K562 (cell line): Measurements from ENCODE around the gene DYRK2. TPM values are rescaled to one million over a fixed set of nuclear protein-coding genes. Genes with fewer than 3 reads are reported as not detected.

Experiments
- ATAC-seq: fragments of 200-7000 bp; cut with Tn5 transposase; 3 replicates; pipeline ENCODE4 v1.9.1; 2020; ENCODE audit warnings: moderate library complexity
- Bru-seq: library from RNA; stranded (reverse); fragments of 400-500 nt; gene quantifications from one replicate; lab custom pipeline; 2021; lab: Mats Ljungman, UMichigan
- BruChase-seq, 2 experiments: library from RNA; stranded (reverse); fragments of 400-500 nt; gene quantifications; one replicate each; lab custom pipeline; 2021; lab: Mats Ljungman, UMichigan
- BruUV-seq: library from RNA; stranded (reverse); fragments of 400-500 nt; replicated peaks from 2 replicates; lab custom pipeline; 2021; lab: Mats Ljungman, UMichigan
- CTCF ChIA-PET: fragments of 300-600 bp; formaldehyde crosslinking; extraction: SDS; loops from one replicate; lab custom pipeline; 2021; ENCODE audit warnings: low intra/inter-chr PET ratio; lab: Yijun Ruan, JAX
- POLR2A ChIA-PET: fragments of 300-600, 350-650 bp; sonication (Branson Sonifier 250); formaldehyde crosslinking; extraction: SDS; loops from one replicate; lab custom pipeline; 2021; ENCODE audit warnings: antibody characterized with exemption, inconsistent platforms; lab: Yijun Ruan, JAX
- DNase-seq, 4 experiments: peaks; one replicate each; pipeline versions ENCODE4 v3.0.0 to v3.0.0-alpha.2; 2011 to 2018; ENCODE audit warnings: low spot score in 3 of 4, mixed read lengths in 3 of 4; ENCODE audit errors: extremely low read depth in 1 of 4
- FAIRE-seq: peaks from 2 replicates; lab custom pipeline; 2011; peaks lifted over from hg19 to GRCh38; lab: Jason Lieb, UNC
- H2AFZ ChIP-seq: 2 replicates; pipeline ENCODE4 v1.6.0; 2011; ENCODE audit warnings: low read depth, low read length, control low read depth, inconsistent platforms
- H3K27ac ChIP-seq: fragments of 200-600 bp; 3 replicates; pipeline ENCODE4 v1.8.0; 2011; ENCODE audit warnings: low read depth, mild to moderate bottlenecking, control low read depth, inconsistent platforms, low read length, moderate library complexity, mixed read lengths; ENCODE audit errors: extremely low read depth
- H3K27me3 ChIP-seq, 2 experiments: fragments of 300-600 bp in 1 of 2; 2 replicates in 1 of 2; 3 replicates in 1 of 2; pipeline versions ENCODE4 v1.6.0 to v1.8.0; 2011; ENCODE audit warnings: inconsistent platforms in 2 of 2, low read length in 2 of 2, mild to moderate bottlenecking in 1 of 2, mixed read lengths in 1 of 2, moderate library complexity in 1 of 2; ENCODE audit not compliant: control insufficient read depth in 2 of 2, insufficient read depth in 2 of 2
- H3K36me3 ChIP-seq: fragments of 300-600 bp; 3 replicates; pipeline ENCODE4 v1.8.0; 2011; ENCODE audit warnings: mild to moderate bottlenecking, low read length, inconsistent platforms; ENCODE audit not compliant: control insufficient read depth, insufficient read depth
- H3K4me1 ChIP-seq, 2 experiments: fragments of 200-600 bp in 1 of 2; replicated peaks in 1 of 2; 2 replicates in 1 of 2; 3 replicates in 1 of 2; pipeline versions ENCODE4 v1.5.1 to v1.8.0; 2011; ENCODE audit warnings: inconsistent platforms in 2 of 2, low read length in 2 of 2, mild to moderate bottlenecking in 1 of 2, mixed read lengths in 1 of 2, moderate library complexity in 1 of 2; ENCODE audit not compliant: control insufficient read depth in 2 of 2, insufficient read depth in 2 of 2
- H3K4me2 ChIP-seq: 2 replicates; pipeline ENCODE4 v1.6.1; 2011; ENCODE audit warnings: low read length, control low read depth, inconsistent platforms, mixed read lengths; ENCODE audit not compliant: insufficient read depth
- H3K4me3 ChIP-seq: fragments of 200-600 bp; sonication (generic), shearing (Covaris generic); 2 replicates; pipeline ENCODE4 v1.5.1; 2016; ENCODE audit warnings: control low read depth, inconsistent platforms
- H3K79me2 ChIP-seq: fragments of 200-600 bp; 3 replicates; pipeline ENCODE4 v1.8.0; 2011; ENCODE audit warnings: low read length, inconsistent platforms; ENCODE audit not compliant: control insufficient read depth, insufficient read depth
- H3K9ac ChIP-seq, 2 experiments: 2 replicates each; pipeline versions ENCODE4 v1.6.0 to v1.6.1; 2011; ENCODE audit warnings: low read depth in 2 of 2, low read length in 2 of 2, control low read depth in 1 of 2, inconsistent platforms in 1 of 2, mild to moderate bottlenecking in 1 of 2, mixed read lengths in 1 of 2; ENCODE audit not compliant: insufficient read depth in 1 of 2
- H3K9me1 ChIP-seq: one replicate; pipeline ENCODE4 v1.6.0; 2011; ENCODE audit warnings: inconsistent platforms, mild to moderate bottlenecking, low read length, moderate library complexity; ENCODE audit not compliant: control insufficient read depth, insufficient read depth
- H3K9me3 ChIP-seq: replicated peaks from 2 replicates; pipeline ENCODE4 v1.5.1; 2011; ENCODE audit warnings: low read depth, low read length, inconsistent platforms; ENCODE audit not compliant: control insufficient read depth, insufficient read depth
- H4K20me1 ChIP-seq: replicated peaks from 2 replicates; pipeline ENCODE4 v1.6.1; 2011; ENCODE audit warnings: low read length, inconsistent platforms, mixed read lengths; ENCODE audit not compliant: control insufficient read depth, insufficient read depth
- AFF1 ChIP-seq, 2 experiments: fragments of 450-650 bp; IDR thresholded peaks; 2 replicates each; pipeline ENCODE4 v1.6.1; 2018; ENCODE audit warnings: mild to moderate bottlenecking in 2 of 2, low read depth in 1 of 2; ENCODE audit not compliant: partially characterized antibody in 2 of 2
- ESRRA ChIP-seq: fragments of 450-650 bp; IDR thresholded peaks from 2 replicates; pipeline ENCODE4 v1.6.1; 2014; ENCODE audit warnings: low read depth, mild to moderate bottlenecking, moderate library complexity, borderline replicate concordance
- HNRNPLL ChIP-seq: fragments of 200-400 bp; formaldehyde crosslinking; IDR thresholded peaks from 2 replicates; pipeline ENCODE4 v1.6.1; 2017; ENCODE audit warnings: low read length, low read depth, mild to moderate bottlenecking; ENCODE audit not compliant: poor library complexity, severe bottlenecking
- PTTG1 ChIP-seq: fragments of 450-650 bp; IDR thresholded peaks from 2 replicates; pipeline ENCODE4 v1.6.1; 2016; ENCODE audit warnings: low read depth, mild to moderate bottlenecking, missing genetic modification characterization, missing compliant biosample characterization
- RFX7 ChIP-seq: fragments of 250-450 bp; sonication (Bioruptor Pico); IDR thresholded peaks from 2 replicates; pipeline ENCODE4 v1.5.1; 2021; ENCODE audit warnings: mild to moderate bottlenecking
- SIRT6 ChIP-seq: IDR thresholded peaks from one replicate; pipeline ENCODE4 v1.6.1; 2012; ENCODE audit warnings: low read depth, mild to moderate bottlenecking, control low read depth, inconsistent platforms, low read length, moderate library complexity
- SLC30A9 ChIP-seq: fragments of 250-450 bp; sonication (Bioruptor Pico); IDR thresholded peaks from 2 replicates; pipeline ENCODE4 v1.8.0; 2022; ENCODE audit warnings: mild to moderate bottlenecking, moderate library complexity
- TSC22D4 ChIP-seq: fragments of 450-650 bp; IDR thresholded peaks from 2 replicates; pipeline ENCODE4 v1.6.1; 2016; ENCODE audit warnings: missing genetic modification characterization, missing biosample characterization, control low read depth
- WGBS: fragments of 100-300 bp; shearing (Covaris generic); methylation state at CpG from one replicate; pipeline ENCODE4 v1.1.6; 2016; ENCODE audit warnings: low coverage, mixed read lengths; ENCODE audit not compliant: insufficient coverage; ENCODE audit errors: missing lambda C conversion rate; 5-methylcytosine and 5-hydroxymethylcytosine counted together
- in situ Hi-C: fragments of 300-500 bp; cut with MboI; formaldehyde crosslinking; loops from 4 replicates; pipeline ENCODE4 v1.15.0; 2018; ENCODE audit warnings: inconsistent platforms, mixed read lengths
- intact Hi-C: fragments of 100-400 bp; cut with micrococcal nuclease; formaldehyde crosslinking; loops from 2 replicates; pipeline ENCODE4 v1.14.2; 2022
- long read RNA-seq, 3 experiments: library from polyadenylated mRNA in 2 of 3; library from RNA in 1 of 3; unstranded in 2 of 3; stranded (forward) in 1 of 3; transcript quantifications; one replicate each; pipeline ENCODE4 v2.0.0, GENCODE V29; 2019 to 2022
- polyA minus RNA-seq, 3 experiments: library from RNA; depleted of rRNA, polyadenylated mRNA; stranded (reverse); fragments of >200 nt; gene quantifications; 2 replicates each; pipeline ENCODE4 v1.2.3, GENCODE V29; 2011
- polyA plus RNA-seq, 8 experiments: library from polyadenylated mRNA; depleted of rRNA in 4 of 8; stranded (reverse) in 5 of 8; unstranded in 3 of 8; fragments of >200 nt; fragmentation: Nextera tagmentation in 2 of 8; fragmentation: Illumina TruSeq in 1 of 8; extraction: Ambion mirVana in 2 of 8; extraction: Trizol in 1 of 8; gene quantifications; 2 replicates each; pipeline versions ENCODE4 v1.2.1 to v1.2.3, GENCODE V29; 2011 to 2014; ENCODE audit warnings: inconsistent platforms in 1 of 8, missing spikeins in 1 of 8
- total RNA-seq, 7 experiments: library from RNA; depleted of rRNA in 6 of 7; stranded (reverse); fragments of >200 nt in 6 of 7; fragmentation: Illumina TruSeq in 2 of 7; extraction: Trizol in 2 of 7; gene quantifications; 2 replicates each; pipeline versions ENCODE4 v1.2.1 to v1.2.3, GENCODE V29; 2011 to 2021; ENCODE audit warnings: low replicate concordance in 1 of 7
- TF ChIP-seq, protein P1 (sequence below): fragments of 250-450 bp; sonication (Bioruptor Pico); IDR thresholded peaks from 2 replicates; pipeline ENCODE4 v1.5.0; 2020; ENCODE audit warnings: mild to moderate bottlenecking, borderline replicate concordance

The DYRK2 gene
- total RNA-seq (2011; cell fraction: chromatin; rRNA removed; ENCODE audit: low replicate concordance), result 15.4 and 18.1 TPM in 2 replicates
- 7.0 and 8.2 TPM in 2 replicates for total RNA-seq (2011; cell fraction: nucleolus; rRNA removed)
- total RNA-seq (2011; cell fraction: nucleoplasm; rRNA removed), result 12.1 and 19.5 TPM in 2 replicates
- 8.9 and 9.3 TPM in 2 replicates for total RNA-seq (2014; rRNA removed)
- total RNA-seq (2014; rRNA removed; fragmentation: Illumina TruSeq; extraction: Trizol), result 7.7 and 8.3 TPM in 2 replicates
- 7.6 and 8.4 TPM in 2 replicates for total RNA-seq (2015; rRNA removed; fragmentation: Illumina TruSeq; extraction: Trizol)
- total RNA-seq (2021), result 15.1 and 15.4 TPM in 2 replicates
- polyA plus RNA-seq (2011; rRNA removed), result 12.5 TPM in 2 replicates
- polyA plus RNA-seq (2011; cell fraction: cytosol; rRNA removed), result 8.7 and 10.3 TPM in 2 replicates
- polyA plus RNA-seq (2011; cell fraction: nucleus; rRNA removed), result 11.8 and 13.0 TPM in 2 replicates
- polyA plus RNA-seq (2012), result 4.8 and 6.6 TPM in 2 replicates
- polyA plus RNA-seq (2014; fragmentation: Illumina TruSeq; extraction: Trizol), result 7.5 and 7.9 TPM in 2 replicates
- 1 to 10 TPM; 1.7 to 1.8 TPM for polyA plus RNA-seq (2014; fragmentation: Nextera tagmentation; extraction: Ambion mirVana)
- 7.8 and 8.9 TPM in 2 replicates for polyA plus RNA-seq (2014; rRNA removed)
- 30.0 and 36.5 TPM in 2 replicates for polyA minus RNA-seq (2011; rRNA and poly(A)+ RNA removed)
- polyA minus RNA-seq (2011; cell fraction: cytosol; rRNA and poly(A)+ RNA removed), result 11.6 and 14.4 TPM in 2 replicates
- 10.8 and 18.7 TPM in 2 replicates for polyA minus RNA-seq (2011; cell fraction: nucleus; rRNA and poly(A)+ RNA removed)
- percentile 87 among the genes with signal in this experiment for Bru-seq, nascent RNA
- percentile 85 among the genes with signal in this experiment for BruChase-seq, experiment 1, labeled RNA remaining after a 2-hour chase
- BruChase-seq, experiment 2, labeled RNA remaining after a 6-hour chase, result percentile 88 among the genes with signal in this experiment
- long read RNA-seq, experiment 1, full-length matches to known transcripts, result 31 of 54 reads
- long read RNA-seq, experiment 1, partial matches to known transcripts, result 13 of 54 reads
- long read RNA-seq, experiment 1, other reads (novel, unspliced or antisense), result 10 of 54 reads
- long read RNA-seq, experiment 2, partial matches to known transcripts, result 0 of 6 reads
- long read RNA-seq, experiment 2, other reads (novel, unspliced or antisense), result 6 of 6 reads
- long read RNA-seq, experiment 3, partial matches to known transcripts, result 0 of 4 reads
- long read RNA-seq, experiment 3, other reads (novel, unspliced or antisense), result 4 of 4 reads

- 0% methylated on average over 6 of the region's 109 CpGs for WGBS
- FAIRE-seq, result no peak
- intact Hi-C loops (no loop called here), in situ Hi-C loops (no loop called here)
- peak within 1 kb of the TSS; percentile 89 for H3K4me2 ChIP-seq
- POLR2A ChIA-PET, result no interaction called here
- no TSS peak for BruUV-seq
- H3K9me3 ChIP-seq, result no peaks in the 10 kb centered on the region
- peak; percentile 84 to 88 (median 88) for DNase-seq
- ATAC-seq, result peak; percentile 67
- H2AFZ ChIP-seq, result peak within 1 kb of the TSS; percentile 99
- peak within 1 kb of the TSS; percentile 78 to 96 for H3K9ac ChIP-seq
- peaks cover 50% of the 10 kb centered on the region for H3K79me2 ChIP-seq
- CTCF ChIA-PET, result no interaction called here
- 0 out of 2 replicates have a peak, but pooled peaks cover 16% of the 10 kb centered on the region for H4K20me1 ChIP-seq
- no peaks in the 10 kb centered on the region for H3K27me3 ChIP-seq
- peak within 1 kb of the TSS; percentile 82 for H3K27ac ChIP-seq
- H3K36me3 ChIP-seq, result peaks cover 16% of the 10 kb centered on the region
- peaks cover 23 to 32% of the 10 kb centered on the region in 2 experiments; a peak in 4 of 5 replicates for H3K4me1 ChIP-seq
- no peaks in the 10 kb centered on the region for H3K9me1 ChIP-seq
- H3K4me3 ChIP-seq, result peak within 1 kb of the TSS; percentile 91
- TF ChIP-seq SLC30A9 (no peak), AFF1 (IDR thresholded peaks at IDR 0.05; ENCODE audit: low read depth in 1 of 2, partially characterized antibody in 2 of 2) (no peak), SIRT6 (no peak), PTTG1 (tag) (no peak), TSC22D4 (no peak), HNRNPLL (no peak), ESRRA (no peak), RFX7 (CRISPR knock-in tag) (no peak)
- TF ChIP-seq, protein P1, sequence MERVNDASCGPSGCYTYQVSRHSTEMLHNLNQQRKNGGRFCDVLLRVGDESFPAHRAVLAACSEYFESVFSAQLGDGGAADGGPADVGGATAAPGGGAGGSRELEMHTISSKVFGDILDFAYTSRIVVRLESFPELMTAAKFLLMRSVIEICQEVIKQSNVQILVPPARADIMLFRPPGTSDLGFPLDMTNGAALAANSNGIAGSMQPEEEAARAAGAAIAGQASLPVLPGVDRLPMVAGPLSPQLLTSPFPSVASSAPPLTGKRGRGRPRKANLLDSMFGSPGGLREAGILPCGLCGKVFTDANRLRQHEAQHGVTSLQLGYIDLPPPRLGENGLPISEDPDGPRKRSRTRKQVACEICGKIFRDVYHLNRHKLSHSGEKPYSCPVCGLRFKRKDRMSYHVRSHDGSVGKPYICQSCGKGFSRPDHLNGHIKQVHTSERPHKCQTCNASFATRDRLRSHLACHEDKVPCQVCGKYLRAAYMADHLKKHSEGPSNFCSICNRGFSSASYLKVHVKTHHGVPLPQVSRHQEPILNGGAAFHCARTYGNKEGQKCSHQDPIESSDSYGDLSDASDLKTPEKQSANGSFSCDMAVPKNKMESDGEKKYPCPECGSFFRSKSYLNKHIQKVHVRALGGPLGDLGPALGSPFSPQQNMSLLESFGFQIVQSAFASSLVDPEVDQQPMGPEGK (CRISPR knock-in tag), result no peak
Measured at GRCh38 chr12:67648521-67649260, at the start of gene DYRK2. Gene DYRK2, plus strand, starts transcription at chr12:67648745. Its CDS starts 389 bp downstream, at chr12:67649134.
